ENCODE data around the gene OPN5.

DNA sequence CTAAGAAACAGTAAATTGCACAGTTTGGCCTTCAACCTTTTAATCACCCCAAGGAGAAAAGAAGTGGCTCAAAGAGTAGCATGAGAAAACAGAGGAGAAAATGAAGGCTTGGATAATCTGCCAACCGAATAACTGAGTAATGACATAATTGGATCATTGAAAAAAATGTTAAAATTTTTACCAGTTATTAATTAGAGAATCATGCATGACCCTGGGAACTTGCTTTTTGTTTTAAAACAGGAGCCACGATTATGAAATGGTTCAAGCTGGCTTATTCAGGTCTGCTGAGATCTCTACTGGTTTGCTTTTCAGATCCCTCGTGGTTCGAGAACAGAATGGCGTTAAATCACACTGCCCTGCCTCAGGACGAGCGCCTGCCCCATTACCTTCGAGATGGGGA lies at the start of gene OPN5:
- TF ChIP-seq, protein P1, sequence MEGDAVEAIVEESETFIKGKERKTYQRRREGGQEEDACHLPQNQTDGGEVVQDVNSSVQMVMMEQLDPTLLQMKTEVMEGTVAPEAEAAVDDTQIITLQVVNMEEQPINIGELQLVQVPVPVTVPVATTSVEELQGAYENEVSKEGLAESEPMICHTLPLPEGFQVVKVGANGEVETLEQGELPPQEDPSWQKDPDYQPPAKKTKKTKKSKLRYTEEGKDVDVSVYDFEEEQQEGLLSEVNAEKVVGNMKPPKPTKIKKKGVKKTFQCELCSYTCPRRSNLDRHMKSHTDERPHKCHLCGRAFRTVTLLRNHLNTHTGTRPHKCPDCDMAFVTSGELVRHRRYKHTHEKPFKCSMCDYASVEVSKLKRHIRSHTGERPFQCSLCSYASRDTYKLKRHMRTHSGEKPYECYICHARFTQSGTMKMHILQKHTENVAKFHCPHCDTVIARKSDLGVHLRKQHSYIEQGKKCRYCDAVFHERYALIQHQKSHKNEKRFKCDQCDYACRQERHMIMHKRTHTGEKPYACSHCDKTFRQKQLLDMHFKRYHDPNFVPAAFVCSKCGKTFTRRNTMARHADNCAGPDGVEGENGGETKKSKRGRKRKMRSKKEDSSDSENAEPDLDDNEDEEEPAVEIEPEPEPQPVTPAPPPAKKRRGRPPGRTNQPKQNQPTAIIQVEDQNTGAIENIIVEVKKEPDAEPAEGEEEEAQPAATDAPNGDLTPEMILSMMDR (IDR thresholded peaks at IDR 0.05), result no peak
- no peak for TF ChIP-seq POLR2A (IDR thresholded peaks at IDR 0.05)
